ENCODE data around the gene DVL2.

- TF ChIP-seq CTCF (IDR thresholded peaks at IDR 0.05) = no peak
- no peak for TF ChIP-seq POLR2AphosphoS5 (IDR thresholded peaks at IDR 0.05)
- TF ChIP-seq POLR2A (IDR thresholded peaks at IDR 0.05) = no peak
Observed at GRCh38 chr17:7246779-7247178, 12.5 kb upstream of the DVL2 start.

Measured in prostate gland (tissue), 2 donors.